HL-60 (cell line): Measurements from ENCODE around the gene ST13.

Source experiments
- GABPA ChIP-seq: IDR thresholded peaks from 2 replicates; pipeline ENCODE4 v1.6.1; 2012; ENCODE audit warnings: low read depth
- POLR2AphosphoS5 ChIP-seq: IDR thresholded peaks from 2 replicates; pipeline ENCODE4 v1.6.1; 2012; ENCODE audit warnings: low read depth
- TF ChIP-seq, protein P1 (sequence below): IDR thresholded peaks from one replicate; pipeline ENCODE4 v1.5.1; 2011; ENCODE audit warnings: low read length, control low read depth, inconsistent platforms; ENCODE audit not compliant: insufficient read depth

DNA sequence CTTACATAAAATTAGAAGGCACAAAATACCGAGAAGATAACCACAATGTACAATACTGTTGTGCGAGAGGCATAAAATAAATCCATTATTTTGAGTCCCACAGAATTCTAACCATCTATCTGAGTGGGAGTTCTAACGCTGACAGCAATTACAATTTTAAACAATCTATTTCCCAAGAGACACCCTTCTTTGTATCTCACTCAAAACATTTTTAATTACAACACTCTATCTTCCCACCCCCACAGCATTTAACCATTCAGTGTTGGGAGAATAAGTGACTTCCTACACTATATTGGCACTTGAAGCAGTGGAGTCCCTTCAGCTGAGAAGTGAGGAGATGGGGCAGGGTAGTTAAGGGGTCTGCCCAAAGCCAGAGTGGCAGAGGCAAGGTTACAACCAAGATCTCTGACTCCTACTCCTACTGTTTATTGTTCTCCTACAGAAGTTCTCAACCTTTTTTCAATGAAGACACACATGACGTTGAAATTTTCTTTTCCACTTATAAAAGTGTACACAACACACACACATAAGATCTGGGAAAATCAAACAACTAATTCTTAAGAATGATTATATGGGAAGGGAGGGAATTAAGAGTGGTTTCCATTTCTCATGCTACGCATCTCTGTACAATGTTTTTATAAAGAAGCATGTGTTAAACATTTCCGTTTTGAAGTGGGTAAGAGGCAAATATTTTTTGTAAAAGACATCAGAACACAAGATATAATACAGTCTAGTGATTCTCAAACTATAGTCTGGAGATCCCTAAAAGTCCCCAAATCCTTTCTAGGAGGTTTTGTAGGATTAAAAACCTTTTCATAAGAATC lies 48.2 kb downstream of the ST13 start:
- TF ChIP-seq, protein P1, sequence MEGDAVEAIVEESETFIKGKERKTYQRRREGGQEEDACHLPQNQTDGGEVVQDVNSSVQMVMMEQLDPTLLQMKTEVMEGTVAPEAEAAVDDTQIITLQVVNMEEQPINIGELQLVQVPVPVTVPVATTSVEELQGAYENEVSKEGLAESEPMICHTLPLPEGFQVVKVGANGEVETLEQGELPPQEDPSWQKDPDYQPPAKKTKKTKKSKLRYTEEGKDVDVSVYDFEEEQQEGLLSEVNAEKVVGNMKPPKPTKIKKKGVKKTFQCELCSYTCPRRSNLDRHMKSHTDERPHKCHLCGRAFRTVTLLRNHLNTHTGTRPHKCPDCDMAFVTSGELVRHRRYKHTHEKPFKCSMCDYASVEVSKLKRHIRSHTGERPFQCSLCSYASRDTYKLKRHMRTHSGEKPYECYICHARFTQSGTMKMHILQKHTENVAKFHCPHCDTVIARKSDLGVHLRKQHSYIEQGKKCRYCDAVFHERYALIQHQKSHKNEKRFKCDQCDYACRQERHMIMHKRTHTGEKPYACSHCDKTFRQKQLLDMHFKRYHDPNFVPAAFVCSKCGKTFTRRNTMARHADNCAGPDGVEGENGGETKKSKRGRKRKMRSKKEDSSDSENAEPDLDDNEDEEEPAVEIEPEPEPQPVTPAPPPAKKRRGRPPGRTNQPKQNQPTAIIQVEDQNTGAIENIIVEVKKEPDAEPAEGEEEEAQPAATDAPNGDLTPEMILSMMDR: no peak
- no peak for TF ChIP-seq POLR2AphosphoS5
- TF ChIP-seq GABPA: no peak
